ENCODE results near the gene LPO. TPM values are rescaled to one million over a fixed set of nuclear protein-coding genes. Genes with fewer than 3 reads are reported as not detected.

The LPO gene
- total and polyA plus RNA-seq, 2 experiments from 2014 or later, result 0.29 to 1.0 TPM

- Histone ChIP-seq H2AFZ (no peak overlapping the region), H3K9me2 (replicated peaks; ENCODE audit: insufficient read depth) (no peaks in the 10 kb centered on the region), H3K36me3 (replicated peaks; ENCODE audit: insufficient read depth, low read depth) (no peaks in the 10 kb centered on the region), H3K27ac (no peak overlapping the region), H3K27me3 (no peaks in the 10 kb centered on the region), H4K20me1 (ENCODE audit: insufficient read depth, poor library complexity, severe bottlenecking) (no peaks in the 10 kb centered on the region), H3K4me3 (no peak overlapping the region), H3K4me1 (ENCODE audit: insufficient read depth) (no peaks in the 10 kb centered on the region), H3K4me2 (no peak overlapping the region), H3K79me2 (no peaks in the 10 kb centered on the region), H3K9me3 (ENCODE audit: low read depth) (no peaks in the 10 kb centered on the region)
- TF ChIP-seq EZH2phosphoT487 (IDR thresholded peaks at IDR 0.05; ENCODE audit: low read depth, severe bottlenecking, unreplicated experiment) (no peak), CTCF (IDR thresholded peaks at IDR 0.05; ENCODE audit: poor library complexity) (no peak), EZH2 (IDR thresholded peaks at IDR 0.05; ENCODE audit: borderline replicate concordance) (no peak)
- WGBS (ENCODE audit: low lambda C conversion rate, missing lambda C conversion rate), result 77% methylated on average over 5 of the region's 5 CpGs
- no peak for DNase-seq (ENCODE audit: low spot score)
These were observed 27.5 kb upstream of the LPO start for GRCh38 chr17:58210922-58211321.

GRCh38 chr17:58215685-58216084 lies 22.7 kb upstream of the LPO start:
- TF ChIP-seq EZH2phosphoT487 (IDR thresholded peaks at IDR 0.05; ENCODE audit: low read depth, severe bottlenecking, unreplicated experiment) (no peak), EZH2 (IDR thresholded peaks at IDR 0.05; ENCODE audit: borderline replicate concordance) (no peak), CTCF (IDR thresholded peaks at IDR 0.05; ENCODE audit: poor library complexity) (no peak)
- Histone ChIP-seq H3K9me3 (ENCODE audit: low read depth) (no peaks in the 10 kb centered on the region), H3K27ac (no peak overlapping the region), H2AFZ (no peak overlapping the region), H3K36me3 (replicated peaks; ENCODE audit: insufficient read depth, low read depth) (no peaks in the 10 kb centered on the region), H3K9me2 (replicated peaks; ENCODE audit: insufficient read depth) (no peaks in the 10 kb centered on the region), H3K4me3 (no peak overlapping the region), H3K4me2 (no peak overlapping the region), H3K27me3 (no peaks in the 10 kb centered on the region), H3K4me1 (ENCODE audit: insufficient read depth) (no peaks in the 10 kb centered on the region), H3K79me2 (no peaks in the 10 kb centered on the region), H4K20me1 (ENCODE audit: insufficient read depth, poor library complexity, severe bottlenecking) (no peaks in the 10 kb centered on the region)
- DNase-seq (ENCODE audit: low spot score), result no peak

GRCh38 chr17:58217766-58218165 lies 20.6 kb upstream of the LPO start:
- Histone ChIP-seq H3K36me3 (replicated peaks; ENCODE audit: insufficient read depth, low read depth) (no peaks in the 10 kb centered on the region), H3K27ac (no peak overlapping the region), H3K27me3 (no peaks in the 10 kb centered on the region), H2AFZ (no peak overlapping the region), H4K20me1 (ENCODE audit: insufficient read depth, poor library complexity, severe bottlenecking) (no peaks in the 10 kb centered on the region), H3K4me1 (ENCODE audit: insufficient read depth) (no peaks in the 10 kb centered on the region), H3K9me2 (replicated peaks; ENCODE audit: insufficient read depth) (no peaks in the 10 kb centered on the region), H3K4me3 (no peak overlapping the region), H3K4me2 (no peak overlapping the region), H3K79me2 (no peaks in the 10 kb centered on the region), H3K9me3 (ENCODE audit: low read depth) (no peaks in the 10 kb centered on the region)
- no peak for TF ChIP-seq EZH2 (IDR thresholded peaks at IDR 0.05; ENCODE audit: borderline replicate concordance)
- no peak for TF ChIP-seq CTCF (IDR thresholded peaks at IDR 0.05; ENCODE audit: poor library complexity)
- TF ChIP-seq EZH2phosphoT487 (IDR thresholded peaks at IDR 0.05; ENCODE audit: low read depth, severe bottlenecking, unreplicated experiment), result no peak
- 87% methylated on average over 3 of the region's 3 CpGs for WGBS (ENCODE audit: low lambda C conversion rate, missing lambda C conversion rate)
- no peak for DNase-seq (ENCODE audit: low spot score)

Data from hepatocyte (in vitro differentiated cells).